NOMO-1 treated with DMSO at 0.1 percent for 48 hours (cell line): Measurements from ENCODE around the gene UQCC2.
A peak's percentile ranks its signal among the peaks of the same experiment; 100 is the strongest.

ENCODE experiments used
- DNase-seq: peaks from one replicate; lab custom pipeline; 2025; ENCODE audit not compliant: unreplicated experiment; lab: John Stamatoyannopoulos, UW

UQCC2 gene

GRCh38 chr6:33658982-33659689 is 52.4 kb downstream of the UQCC2 start:
- DNase-seq, result no peak

DNA sequence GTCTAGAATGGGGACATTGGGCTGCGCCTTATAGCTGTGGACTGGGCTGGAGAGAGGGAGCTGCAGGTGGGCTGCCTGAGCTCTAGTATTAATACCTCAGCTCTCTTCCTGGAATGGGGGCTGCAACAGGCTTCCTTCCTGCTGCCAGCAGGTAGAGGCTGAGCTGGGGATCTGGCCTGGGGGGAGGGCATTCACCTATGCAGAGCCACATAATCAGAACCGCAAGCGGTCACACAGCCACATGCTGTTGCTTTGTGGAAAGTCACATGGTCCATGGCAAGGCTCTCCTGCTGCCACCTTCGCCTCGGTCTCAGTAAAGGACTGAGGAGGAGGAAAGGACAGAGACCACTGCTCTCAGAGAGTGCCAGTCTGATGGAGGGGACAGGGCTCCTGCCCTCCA is 54.7 kb downstream of the UQCC2 start:
- DNase-seq, result no peak

DNA sequence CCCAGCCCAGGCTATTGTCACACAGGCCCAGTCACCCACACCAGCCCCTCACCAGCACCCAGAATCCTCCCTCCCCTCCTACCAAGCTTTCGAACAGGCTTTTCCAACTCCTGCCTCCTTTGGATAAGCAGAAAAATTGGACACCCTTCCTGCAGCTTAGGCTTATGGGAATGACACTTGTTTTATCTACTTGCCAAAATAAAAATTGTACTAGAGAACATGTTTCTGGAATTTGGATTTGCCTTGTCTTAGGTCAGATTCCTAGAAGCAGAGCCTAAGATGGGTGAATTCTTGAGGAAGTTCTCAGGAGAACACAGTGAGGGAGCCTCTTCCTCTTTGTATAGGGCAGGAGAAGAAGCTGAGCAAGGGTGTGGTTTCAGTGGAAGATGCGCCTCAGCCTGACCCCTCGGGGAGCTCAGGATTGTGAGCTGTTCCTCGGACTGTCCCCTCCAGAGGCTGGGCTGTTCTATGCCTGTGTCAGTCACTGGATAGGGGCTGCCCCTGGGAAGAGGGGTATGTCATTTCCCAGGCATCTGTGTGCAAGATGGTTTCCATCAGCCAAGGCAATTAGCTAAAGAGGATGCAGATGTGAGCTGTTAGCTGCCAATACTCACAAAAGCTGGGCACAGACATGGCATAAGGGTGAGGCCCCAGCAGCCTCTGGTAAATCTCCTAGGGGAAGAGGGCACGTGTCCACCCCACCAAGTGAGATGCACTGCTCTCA is 56.5 kb downstream of the UQCC2 start:
- DNase-seq, result peak; percentile 6

- DNase-seq, result no peak
Observed at GRCh38 chr6:33652002-33652401, 59.5 kb downstream of the UQCC2 start.

DNA sequence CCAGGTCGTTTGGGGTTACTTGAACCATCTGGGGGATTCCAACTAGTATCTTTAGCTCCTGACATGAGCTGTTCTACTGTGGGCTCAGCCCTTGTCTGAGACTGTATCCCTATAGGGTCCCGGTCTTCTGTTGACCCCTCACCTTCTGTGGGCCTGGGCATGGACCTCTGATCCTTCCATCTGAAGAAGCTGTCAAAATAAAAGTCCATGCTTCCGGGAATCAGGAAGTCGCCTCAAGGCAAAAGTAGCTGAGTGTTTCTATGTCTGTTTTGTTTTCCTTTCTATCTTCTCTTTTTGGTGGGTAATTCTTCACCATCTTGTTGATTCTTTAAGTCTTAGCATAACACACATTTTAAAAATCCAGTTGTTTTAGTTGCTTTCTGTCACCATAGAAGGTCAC is 60.1 kb downstream of the UQCC2 start:
- DNase-seq, result no peak
